ENCODE measurements around the gene VSX2.

VSX2 gene

GRCh38 chr14:74260525-74261233, 21.4 kb downstream of the VSX2 start:
- no peak for DNase-seq (ENCODE audit: low spot score)

- no peak for DNase-seq (ENCODE audit: low spot score)
Observed at GRCh38 chr14:74261288-74261687, 22.0 kb downstream of the VSX2 start.

- no peak for DNase-seq (ENCODE audit: low spot score)
Observed at GRCh38 chr14:74262076-74262475, 22.8 kb downstream of the VSX2 start.

GRCh38 chr14:74263181-74263580, 23.9 kb downstream of the VSX2 start:
- DNase-seq (ENCODE audit: low spot score) = no peak

- no peak for DNase-seq (ENCODE audit: low spot score)
Observed at GRCh38 chr14:74263921-74264320, 24.7 kb downstream of the VSX2 start.

- DNase-seq (ENCODE audit: low spot score) = no peak
Observed at GRCh38 chr14:74265301-74265965, 26.2 kb downstream of the VSX2 start.

GRCh38 chr14:74267588-74267987, 28.3 kb downstream of the VSX2 start:
- DNase-seq (ENCODE audit: low spot score) = no peak

GRCh38 chr14:74270382-74271177, 31.3 kb downstream of the VSX2 start:
- peak; percentile 74 for DNase-seq (ENCODE audit: low spot score)

- DNase-seq (ENCODE audit: low spot score) = no peak
Observed at GRCh38 chr14:74271365-74271764, 32.1 kb downstream of the VSX2 start.

GRCh38 chr14:74275241-74275841, 36.1 kb downstream of the VSX2 start:
- no peak for DNase-seq (ENCODE audit: low spot score)

GRCh38 chr14:74278080-74278479, 38.8 kb downstream of the VSX2 start:
- no peak for DNase-seq (ENCODE audit: low spot score)

GRCh38 chr14:74281069-74281468, 41.8 kb downstream of the VSX2 start:
- no peak for DNase-seq (ENCODE audit: low spot score)

- DNase-seq (ENCODE audit: low spot score) = no peak
Observed at GRCh38 chr14:74286736-74287135, 47.5 kb downstream of the VSX2 start.

GRCh38 chr14:74289801-74290200, 50.6 kb downstream of the VSX2 start:
- no peak for DNase-seq (ENCODE audit: low spot score)

- DNase-seq (ENCODE audit: low spot score) = peak; percentile 21
Observed at GRCh38 chr14:74290415-74290814, 51.2 kb downstream of the VSX2 start.

- no peak for DNase-seq (ENCODE audit: low spot score)
Observed at GRCh38 chr14:74292061-74292460, 52.8 kb downstream of the VSX2 start.

- no peak for DNase-seq (ENCODE audit: low spot score)
Observed at GRCh38 chr14:74293606-74294005, 54.4 kb downstream of the VSX2 start.

- DNase-seq (ENCODE audit: low spot score) = no peak
Observed at GRCh38 chr14:74296037-74296467, 56.8 kb downstream of the VSX2 start.

GRCh38 chr14:74297986-74298385, 58.7 kb downstream of the VSX2 start:
- DNase-seq (ENCODE audit: low spot score) = no peak

GRCh38 chr14:74299061-74299545, 59.9 kb downstream of the VSX2 start:
- DNase-seq (ENCODE audit: low spot score) = no peak

GRCh38 chr14:74301594-74302151, 62.4 kb downstream of the VSX2 start:
- DNase-seq (ENCODE audit: low spot score) = no peak

- DNase-seq (ENCODE audit: low spot score) = peak; percentile 40
Observed at GRCh38 chr14:74302152-74302628, 62.9 kb downstream of the VSX2 start.

Data from COLO829 (cell line).